K562 (cell line): ENCODE data around the gene DUS1L. TPM values are rescaled to one million over a fixed set of nuclear protein-coding genes. Genes with fewer than 3 reads are reported as not detected.

ENCODE experiments used
- ADNP ChIP-seq: fragments of 200-800 bp; sonication (Bioruptor generic); IDR thresholded peaks from 2 replicates; pipeline ENCODE4 v1.6.1; 2016; ENCODE audit warnings: missing genetic modification characterization, missing compliant biosample characterization
- BCLAF1 ChIP-seq, 2 experiments: fragments of 450-650 bp in 1 of 2; IDR thresholded peaks; 2 replicates each; pipeline ENCODE4 v1.6.1; 2011 to 2017; ENCODE audit warnings: low read depth in 2 of 2, antibody characterized with exemption in 1 of 2, borderline replicate concordance in 1 of 2, low read length in 1 of 2, mild to moderate bottlenecking in 1 of 2, mixed read lengths in 1 of 2; ENCODE audit not compliant: control insufficient read depth in 1 of 2
- MAFK ChIP-seq: IDR thresholded peaks from 2 replicates; pipeline ENCODE4 v1.6.1; 2011; ENCODE audit warnings: low read length, improper control_type of control experiment
- SMAD4 ChIP-seq: fragments of 250-450 bp; sonication (Bioruptor Pico); conservative IDR thresholded peaks from 2 replicates; pipeline ENCODE4 v1.8.0; 2021; ENCODE audit warnings: inconsistent platforms, mild to moderate bottlenecking, moderate library complexity
- ZFP1 ChIP-seq: fragments of 450-650 bp; formaldehyde crosslinking; IDR thresholded peaks from 2 replicates; pipeline ENCODE4 v1.4.0; 2020; ENCODE audit warnings: mild to moderate bottlenecking, mixed read lengths
- ZNF212 ChIP-seq: fragments of 450-650 bp; formaldehyde crosslinking; IDR thresholded peaks from 2 replicates; pipeline ENCODE4 v1.4.0; 2020; ENCODE audit warnings: mild to moderate bottlenecking
- polyA plus RNA-seq, 8 experiments: library from polyadenylated mRNA; depleted of rRNA in 4 of 8; stranded (reverse) in 5 of 8; unstranded in 3 of 8; fragments of >200 nt; fragmentation: Nextera tagmentation in 2 of 8; fragmentation: Illumina TruSeq in 1 of 8; extraction: Ambion mirVana in 2 of 8; extraction: Trizol in 1 of 8; gene quantifications; 2 replicates each; pipeline versions ENCODE4 v1.2.1 to v1.2.3, GENCODE V29; 2011 to 2014; ENCODE audit warnings: inconsistent platforms in 1 of 8, missing spikeins in 1 of 8
- total RNA-seq, 7 experiments: library from RNA; depleted of rRNA in 6 of 7; stranded (reverse); fragments of >200 nt in 6 of 7; fragmentation: Illumina TruSeq in 2 of 7; extraction: Trizol in 2 of 7; gene quantifications; 2 replicates each; pipeline versions ENCODE4 v1.2.1 to v1.2.3, GENCODE V29; 2011 to 2021; ENCODE audit warnings: low replicate concordance in 1 of 7

DUS1L gene
- total and polyA plus RNA-seq, 9 of the 15 experiments (the other 6 are each of a cell fraction or from before 2014, with no cell fraction given): 7.8 to 210 (median 83.9) TPM

- no peak for TF ChIP-seq BCLAF1 (IDR thresholded peaks at IDR 0.05; ENCODE audit: borderline replicate concordance in 1 of 2, control insufficient read depth in 1 of 2, low read depth in 2 of 2, low read length in 1 of 2)
- no peak for TF ChIP-seq ZNF212 (CRISPR knock-in tag)
- TF ChIP-seq ADNP (tag): no peak
- peak; percentile 64; the same call in 1 of the 2 replicates for TF ChIP-seq SMAD4 (CRISPR knock-in tag)
- no peak for TF ChIP-seq ZFP1
- TF ChIP-seq MAFK: no peak
Observed at GRCh38 chr17:82037092-82037888, 28.3 kb downstream of the DUS1L start, which contains the start of gene DCXR (continued).
